ENCODE data around the gene ATXN1.
"Not testable (repeated sequence)": the region's sequence is repeated elsewhere in the genome, so short reads cannot be mapped to it uniquely, and the experiment has no call there.

ATXN1 gene

GRCh38 chr6:16720861-16721260 lies 40.4 kb downstream of the ATXN1 start:
- DNase-seq (ENCODE audit: low read depth in 2 of 2): no peak

- DNase-seq (ENCODE audit: low read depth in 2 of 2): no peak
Observed at GRCh38 chr6:16719488-16719887, 41.8 kb downstream of the ATXN1 start.

- DNase-seq (ENCODE audit: low read depth in 2 of 2): no peak
Observed at GRCh38 chr6:16718356-16718755, 42.9 kb downstream of the ATXN1 start.

DNA sequence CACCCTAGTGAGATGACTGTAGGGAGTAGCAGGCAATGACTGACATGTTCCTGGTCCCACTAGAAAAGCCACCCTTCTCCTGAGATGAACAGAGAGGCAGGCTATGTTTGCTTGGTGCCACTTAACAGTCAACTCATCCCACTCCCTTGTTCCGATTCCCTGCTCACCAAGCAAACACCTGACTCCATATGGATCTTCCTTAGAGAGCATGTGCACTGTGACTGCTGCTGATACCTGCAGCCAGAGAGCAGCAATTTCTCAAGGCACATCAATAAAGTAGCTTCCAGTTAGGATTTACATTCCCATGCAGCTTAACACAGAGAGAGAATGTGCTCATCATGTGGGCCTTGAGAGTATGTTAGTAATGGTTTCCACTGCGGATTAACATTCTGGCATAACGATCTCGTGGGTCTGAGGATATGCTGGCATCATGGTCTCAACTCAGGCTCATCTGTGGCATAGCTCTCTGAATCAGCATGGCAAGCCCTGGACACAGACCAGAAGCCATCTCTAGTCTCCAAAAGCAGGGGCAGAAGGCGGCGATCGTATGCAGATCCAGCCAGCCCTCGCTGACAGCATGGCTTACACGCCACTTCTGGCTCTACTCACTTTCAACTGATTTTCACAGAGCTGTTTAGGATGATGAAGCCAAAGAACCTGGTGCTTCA lies 43.9 kb downstream of the ATXN1 start:
- no peak for DNase-seq (ENCODE audit: low read depth in 2 of 2)

DNA sequence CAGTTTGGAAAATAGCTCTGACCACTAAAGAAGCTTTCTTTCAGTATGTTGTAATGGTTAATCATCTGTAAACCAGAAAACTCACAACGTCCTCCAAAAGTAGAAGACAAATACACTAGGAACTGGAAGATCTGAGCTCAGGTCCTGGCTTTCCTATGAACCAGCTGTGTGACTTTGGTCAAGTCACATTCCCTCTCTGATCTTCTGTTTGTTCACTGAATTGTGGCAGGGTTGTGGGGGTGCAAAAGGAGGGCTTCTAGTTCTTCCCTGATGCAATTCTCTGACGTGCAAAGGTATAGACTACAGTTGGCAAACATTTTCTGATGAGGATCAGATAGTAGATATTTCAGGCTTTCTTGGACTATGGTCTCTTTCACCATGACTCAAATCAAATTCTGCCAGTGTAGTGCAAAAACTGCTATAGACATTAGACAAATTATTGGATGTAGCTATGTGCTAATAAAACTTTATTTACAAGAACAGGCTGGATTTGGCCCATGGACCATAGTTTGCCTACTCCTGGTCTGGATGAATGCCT lies 44.9 kb downstream of the ATXN1 start:
- no peak for DNase-seq (ENCODE audit: low read depth in 2 of 2)

- no peak for DNase-seq (ENCODE audit: low read depth in 2 of 2)
Observed at GRCh38 chr6:16713597-16713996, 47.7 kb downstream of the ATXN1 start.

DNA sequence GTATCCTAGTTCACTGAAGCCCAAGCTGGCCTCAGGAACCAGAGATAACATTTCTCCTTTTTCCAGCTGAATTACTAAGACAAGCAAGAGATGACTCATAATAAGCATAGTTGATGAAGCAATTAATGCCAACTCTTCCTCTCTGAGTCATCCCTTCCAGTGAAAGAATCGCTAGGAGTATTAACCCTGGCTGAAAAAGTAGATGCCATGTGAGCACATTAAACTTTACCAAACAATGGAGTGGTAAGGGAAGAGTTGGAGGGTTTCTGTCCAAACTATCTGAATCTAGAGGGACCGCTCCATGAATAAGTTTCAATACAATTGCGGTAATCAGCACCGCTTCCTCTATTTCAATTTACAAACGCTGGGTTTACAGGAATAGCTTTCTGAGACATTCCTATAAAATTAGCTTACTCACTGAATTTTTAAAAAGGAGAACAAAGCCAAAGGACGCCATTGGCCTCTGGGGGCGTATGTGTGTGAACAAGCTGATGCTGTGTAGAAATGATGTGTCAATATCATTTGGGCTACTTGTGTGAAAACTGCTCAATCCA lies 48.3 kb downstream of the ATXN1 start:
- no peak for DNase-seq (ENCODE audit: low read depth in 2 of 2)

DNA sequence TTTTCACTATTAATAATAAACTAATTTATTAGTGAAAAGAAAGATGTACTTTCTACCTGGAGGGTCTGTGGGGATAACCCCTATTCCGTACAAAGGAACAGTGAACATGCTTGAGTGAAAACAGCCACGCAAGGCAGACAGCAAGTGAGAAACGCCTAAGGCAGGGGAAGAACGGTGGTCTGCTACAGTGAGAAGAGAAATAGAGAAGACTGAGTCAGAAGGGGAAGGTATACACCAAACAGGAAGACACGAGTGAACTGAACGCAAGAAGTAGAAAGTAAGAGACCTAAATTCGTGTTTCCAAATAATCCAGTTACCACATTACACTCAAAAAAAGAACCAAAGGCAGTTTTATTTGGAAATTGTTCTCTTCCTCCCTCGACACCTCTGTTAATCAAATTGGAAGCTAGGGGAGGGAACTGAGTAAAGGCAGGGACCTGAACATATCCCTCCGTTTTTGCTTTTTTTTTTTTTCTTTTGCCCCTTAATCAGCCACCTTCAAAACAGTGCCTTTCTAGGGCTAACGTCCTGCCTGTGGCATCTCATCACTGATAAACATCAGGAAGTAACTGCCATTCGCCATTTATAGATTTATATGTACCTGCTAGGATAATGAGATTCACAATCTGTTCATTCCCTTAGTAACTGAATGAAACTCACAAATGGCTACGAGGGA lies 48.9 kb downstream of the ATXN1 start:
- no peak for DNase-seq (ENCODE audit: low read depth in 2 of 2)

DNA sequence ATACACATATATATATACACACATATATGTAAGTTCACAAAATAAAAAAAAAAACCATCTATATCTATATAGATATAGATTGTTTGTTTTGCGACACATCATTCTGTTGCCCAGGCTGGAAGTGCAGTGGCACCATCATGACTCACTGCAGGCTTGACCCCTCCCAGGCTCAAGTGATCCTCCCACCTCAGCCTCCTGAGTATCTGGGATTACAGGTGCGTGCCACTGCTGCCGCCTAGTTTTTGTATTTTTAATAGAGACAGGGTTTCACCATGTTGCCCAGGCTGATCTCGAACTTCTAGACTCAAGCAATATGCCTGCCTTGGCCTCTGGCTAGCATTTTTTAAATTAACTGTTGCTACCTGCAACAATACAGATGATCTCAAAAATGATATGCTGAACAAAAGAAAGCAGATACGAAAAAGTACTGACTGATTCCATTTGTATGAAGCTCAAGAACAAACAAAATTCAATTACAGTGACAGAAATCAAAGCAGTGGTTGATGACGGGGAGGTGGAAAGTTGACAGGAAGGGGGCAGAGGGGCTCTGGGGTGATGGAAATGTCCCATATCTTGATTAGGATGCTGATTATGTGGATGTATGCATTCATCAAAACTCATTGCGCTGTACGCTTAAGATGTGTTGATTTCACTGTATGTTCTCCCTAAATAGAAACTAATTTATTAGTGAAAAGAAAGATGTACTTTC lies 49.6 kb downstream of the ATXN1 start:
- DNase-seq (ENCODE audit: low read depth in 2 of 2): peak in 1 of 2 donors; percentile 29

DNA sequence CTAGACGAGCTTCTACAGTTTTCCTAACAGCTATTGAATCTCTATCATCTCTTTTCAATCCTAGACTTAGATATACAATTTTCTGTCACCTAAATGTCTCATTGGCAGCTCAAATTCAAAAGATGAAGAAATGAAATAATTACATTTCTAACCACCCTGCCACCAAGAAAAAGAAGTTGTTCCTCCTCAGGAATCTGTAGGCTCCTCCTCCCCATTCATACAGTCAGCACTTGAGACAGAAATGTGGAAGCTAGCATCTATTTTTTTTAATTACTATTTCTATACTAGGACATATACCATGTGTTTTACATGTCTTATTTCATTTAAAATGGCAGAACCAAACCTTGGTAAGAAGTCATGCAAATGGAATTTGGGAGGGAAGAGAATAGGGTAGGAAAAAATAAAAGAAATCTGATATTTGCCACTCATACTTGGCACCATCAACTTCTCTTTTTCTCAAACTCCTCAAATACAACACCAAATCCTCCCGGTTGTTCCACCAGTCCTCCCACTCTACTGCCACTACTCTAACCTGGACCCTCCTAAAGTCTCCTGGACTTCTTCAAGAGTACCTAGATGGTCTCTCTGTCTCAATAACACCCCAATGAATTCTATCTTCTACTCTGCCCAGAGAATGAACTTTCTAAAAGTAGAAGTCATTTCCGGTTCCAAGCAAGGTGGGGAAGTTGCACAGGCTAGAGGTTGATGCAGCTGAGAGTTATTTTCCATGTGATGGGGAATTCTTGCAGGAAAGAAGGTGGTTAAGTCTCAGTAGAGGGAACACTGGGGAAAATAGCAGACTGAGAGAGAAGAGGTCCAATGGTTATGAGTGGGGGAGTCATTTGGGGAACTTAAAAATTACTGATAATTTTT lies 54.1 kb downstream of the ATXN1 start:
- no peak for DNase-seq (ENCODE audit: low read depth in 2 of 2)

- not testable (repeated sequence) for DNase-seq (ENCODE audit: low read depth in 2 of 2)
Observed at GRCh38 chr6:16706491-16706890, 54.8 kb downstream of the ATXN1 start.

- DNase-seq (ENCODE audit: low read depth in 2 of 2): no peak
Observed at GRCh38 chr6:16706029-16706428, 55.2 kb downstream of the ATXN1 start.

DNA sequence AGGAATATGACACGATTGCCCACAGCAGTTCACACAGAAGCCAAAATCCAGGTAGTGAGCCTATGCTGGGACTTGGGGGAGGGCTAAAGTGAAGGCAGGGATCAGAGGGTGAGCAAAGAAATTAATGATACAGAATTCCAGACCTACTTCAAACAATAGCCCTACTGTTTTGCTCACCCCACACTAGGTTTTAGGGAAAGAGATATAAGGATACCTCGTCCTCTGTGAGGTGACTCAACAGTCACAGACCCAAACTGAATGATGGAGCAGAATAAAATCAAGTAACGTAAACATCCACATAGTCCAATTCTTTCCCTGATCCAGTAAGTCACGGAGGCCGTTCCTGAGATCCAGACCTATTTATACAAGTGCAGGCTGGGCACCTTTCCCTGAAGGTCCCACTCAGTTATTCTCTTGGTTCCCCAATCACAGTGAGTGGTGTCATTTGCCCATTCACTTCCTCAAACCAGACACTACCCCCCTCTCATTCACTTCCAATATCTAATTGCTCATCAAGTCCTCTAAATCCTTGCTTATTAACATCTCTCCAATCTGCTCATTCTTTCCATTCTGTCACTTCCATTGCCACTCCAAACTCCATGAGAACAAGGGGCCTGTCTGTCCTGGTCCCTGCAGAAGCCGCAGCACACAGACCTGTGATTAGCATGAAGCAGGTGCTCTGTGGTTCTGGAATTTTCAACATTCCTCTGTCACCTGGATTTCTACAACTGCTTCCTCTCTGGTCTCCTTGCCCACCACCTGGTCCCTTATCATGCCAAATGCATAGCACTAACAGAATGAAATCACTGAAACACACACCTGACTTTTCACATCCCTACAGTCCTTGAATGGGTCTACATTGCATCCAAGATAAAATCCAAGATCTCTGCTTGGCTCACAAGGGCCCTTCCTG lies 55.9 kb downstream of the ATXN1 start:
- no peak for DNase-seq (ENCODE audit: low read depth in 2 of 2)

GRCh38 chr6:16704401-16705045 lies 56.7 kb downstream of the ATXN1 start:
- DNase-seq (ENCODE audit: low read depth in 2 of 2): no peak

DNA sequence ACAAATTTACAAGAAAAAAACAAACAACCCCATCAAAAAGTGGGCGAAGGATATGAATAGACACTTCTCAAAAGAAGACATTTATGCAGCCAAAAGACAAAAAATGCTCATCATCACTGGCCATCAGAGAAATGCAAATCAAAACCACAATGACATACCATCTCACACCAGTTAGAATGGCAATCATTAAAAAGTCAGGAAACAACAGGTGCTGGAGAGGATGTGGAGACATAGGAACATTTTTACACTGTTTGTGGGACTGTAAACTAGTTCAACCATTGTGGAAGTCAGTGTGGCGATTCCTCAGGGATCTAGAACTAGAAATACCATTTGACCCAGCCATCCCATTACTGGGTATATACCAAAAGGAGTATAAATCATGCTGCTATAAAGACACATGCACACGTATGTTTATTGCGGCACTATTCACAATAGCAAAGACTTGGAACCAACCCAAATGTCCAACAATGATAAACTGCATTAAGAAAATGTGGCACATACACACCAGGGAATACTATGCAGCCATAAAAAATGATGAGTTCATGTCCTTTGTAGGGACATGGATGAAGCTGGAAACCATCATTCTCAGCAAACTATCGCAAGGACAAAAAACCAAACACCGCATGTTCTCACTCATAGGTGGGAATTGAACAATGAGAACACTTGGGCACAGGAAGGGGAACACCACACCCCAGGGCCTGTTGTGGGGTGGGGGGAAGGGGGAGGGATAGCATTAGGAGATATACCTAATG lies 58.5 kb downstream of the ATXN1 start:
- not testable (repeated sequence) for DNase-seq (ENCODE audit: low read depth in 2 of 2)

GRCh38 chr6:16700916-16701234 lies 60.4 kb downstream of the ATXN1 start:
- no peak for DNase-seq (ENCODE audit: low read depth in 2 of 2)

DNA sequence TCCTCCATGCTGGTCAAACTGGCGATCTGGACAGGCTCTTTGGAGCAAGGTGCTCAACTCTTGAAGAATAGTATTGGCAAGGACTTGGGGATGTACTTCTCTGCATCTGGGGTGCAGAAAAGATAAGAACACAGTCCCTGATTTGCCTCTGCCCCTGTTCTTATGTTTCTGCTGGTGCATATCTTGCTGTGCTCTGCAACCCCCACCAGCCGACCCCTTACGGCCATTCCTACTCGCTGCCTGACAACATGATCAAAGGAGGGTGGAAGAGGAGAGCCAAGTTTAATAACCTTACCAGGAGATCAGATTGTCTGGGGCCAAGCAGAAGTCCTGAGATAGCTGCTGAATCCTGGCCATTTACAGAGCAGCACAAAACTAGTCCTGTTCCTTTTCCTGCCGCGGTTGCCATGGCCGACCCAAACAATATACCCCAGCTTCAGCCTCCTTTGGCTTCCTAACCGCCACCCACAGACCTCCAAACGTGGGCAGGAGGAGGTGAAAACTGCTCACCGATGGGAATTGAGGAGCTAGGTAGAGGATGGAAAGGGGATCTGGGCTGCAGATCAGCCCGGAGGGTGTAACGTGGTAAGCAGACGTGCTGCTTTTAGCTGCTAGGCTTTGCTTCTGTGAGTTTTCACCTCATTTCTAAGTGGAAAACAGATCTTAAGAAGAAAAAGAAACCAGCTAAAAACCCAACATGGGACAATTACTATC lies 60.9 kb downstream of the ATXN1 start:
- DNase-seq (ENCODE audit: low read depth in 2 of 2): no peak

- DNase-seq (ENCODE audit: low read depth in 2 of 2): no peak
Observed at GRCh38 chr6:16698997-16699868, 62.0 kb downstream of the ATXN1 start.
